ENCODE measurements around the gene CCDC102A. TPM values are rescaled to one million over a fixed set of nuclear protein-coding genes. Genes with fewer than 3 reads are reported as not detected.

Gene CCDC102A
- total and polyA plus RNA-seq, 2 of the 13 experiments (the other 11 are each of a cell fraction or from before 2014, with no cell fraction given), result 2.1 to 2.8 TPM

- TF ChIP-seq SNAPC4 (CRISPR knock-in tag; IDR thresholded peaks at IDR 0.05) (0 out of 2 replicates have a peak, but pooled peaks have one; percentile 12), KDM4B (CRISPR knock-in tag; IDR thresholded peaks at IDR 0.05) (no peak), ZBTB40 (IDR thresholded peaks at IDR 0.05) (no peak), ZBTB40 (CRISPR knock-in tag; IDR thresholded peaks at IDR 0.05) (no peak), ZNF501 (CRISPR knock-in tag; IDR thresholded peaks at IDR 0.05) (peak; percentile 6; the same call in 1 of the 2 replicates), NRL (CRISPR knock-in tag; IDR thresholded peaks at IDR 0.05; ENCODE audit: borderline replicate concordance) (no peak), ZNF512 (CRISPR knock-in tag; IDR thresholded peaks at IDR 0.05) (0 out of 2 replicates have a peak, but pooled peaks have one; percentile 79), ZNF18 (CRISPR knock-in tag; IDR thresholded peaks at IDR 0.05; ENCODE audit: insufficient replicate concordance) (no peak), TBX2 (CRISPR knock-in tag; IDR thresholded peaks at IDR 0.05; ENCODE audit: borderline replicate concordance) (0 out of 2 replicates have a peak, but pooled peaks have one; percentile 0)
Measured at GRCh38 chr16:57480754-57481230, 55.6 kb downstream of the CCDC102A start (continued).

All from HepG2 (cell line).